GM10266 (cell line): Measurements from ENCODE around the gene SLC39A9.
A peak's percentile ranks its signal among the peaks of the same experiment; 100 is the strongest.
"Not testable (repeated sequence)": the region's sequence is repeated elsewhere in the genome, so short reads cannot be mapped to it uniquely, and the experiment has no call there.

Source experiments
- DNase-seq: peaks from one replicate; pipeline ENCODE4 v3.0.0; 2012; ENCODE audit errors: extremely low spot score
- CTCF ChIP-seq: IDR thresholded peaks from 2 replicates; pipeline ENCODE4 v1.5.1; 2012; ENCODE audit warnings: mild to moderate bottlenecking, low read depth; ENCODE audit not compliant: control insufficient read depth, insufficient read depth; ENCODE audit errors: missing control alignments

SLC39A9 gene

GRCh38 chr14:69378274-69378673 is 20.2 kb upstream of the SLC39A9 start:
- TF ChIP-seq CTCF: no peak
- DNase-seq: no peak

GRCh38 chr14:69387311-69387710 is 11.2 kb upstream of the SLC39A9 start:
- DNase-seq: no peak
- TF ChIP-seq CTCF: no peak

- DNase-seq: not testable (repeated sequence)
Measured at GRCh38 chr14:69391400-69391799, 7.1 kb upstream of the SLC39A9 start.

- DNase-seq: peak; percentile 13
Measured at GRCh38 chr14:69392481-69392880, 6.0 kb upstream of the SLC39A9 start.

GRCh38 chr14:69395929-69396328 is 2.6 kb upstream of the SLC39A9 start:
- TF ChIP-seq CTCF: no peak
- DNase-seq: no peak

More at GRCh38 chr14:69392481-69392880, 6.0 kb upstream of the SLC39A9 start:
- no peak for TF ChIP-seq CTCF

- no peak for DNase-seq
- no peak for TF ChIP-seq CTCF
Measured at GRCh38 chr14:69398818-69399210, 322 bp downstream of the SLC39A9 start.

GRCh38 chr14:69399750-69400149 is 1.3 kb downstream of the SLC39A9 start:
- DNase-seq: no peak
- no peak for TF ChIP-seq CTCF

GRCh38 chr14:69400154-69400553 is 1.7 kb downstream of the SLC39A9 start:
- no peak for DNase-seq
- no peak for TF ChIP-seq CTCF
